Small intestine (tissue), 16 donors: ENCODE data around the gene CASKIN2. TPM values are rescaled to one million over a fixed set of nuclear protein-coding genes. Genes with fewer than 3 reads are reported as not detected.

Source experiments
- DNase-seq, 2 donors: peaks; one replicate each; pipeline versions ENCODE4 v3.0.0 to v3.0.0-alpha.2; 2013
- FAIRE-seq: peaks from 2 replicates; lab custom pipeline; 2012; peaks lifted over from hg19 to GRCh38; lab: Jason Lieb, UNC
- H3K27ac ChIP-seq, 3 donors: one replicate each; pipeline ENCODE4 v1.5.1; 2013; ENCODE audit warnings: low read length in 2 of 3, mild to moderate bottlenecking in 2 of 3, control low read depth in 1 of 3, inconsistent platforms in 1 of 3, low read depth in 1 of 3, moderate library complexity in 1 of 3
- H3K27me3 ChIP-seq, 3 donors: one replicate each; pipeline ENCODE4 v1.6.1; 2013; ENCODE audit warnings: low read length in 3 of 3, inconsistent platforms in 1 of 3; ENCODE audit not compliant: control insufficient read depth in 3 of 3, insufficient read depth in 3 of 3
- H3K36me3 ChIP-seq, 3 donors: one replicate each; pipeline ENCODE4 v1.6.1; 2013; ENCODE audit warnings: low read length in 3 of 3, inconsistent platforms in 1 of 3, low read depth in 1 of 3, mild to moderate bottlenecking in 1 of 3, moderate library complexity in 1 of 3; ENCODE audit not compliant: control insufficient read depth in 3 of 3, insufficient read depth in 2 of 3
- H3K4me1 ChIP-seq, 3 donors: one replicate each; pipeline ENCODE4 v1.6.1; 2013; ENCODE audit warnings: low read length in 2 of 3, inconsistent platforms in 1 of 3, low read depth in 1 of 3, mild to moderate bottlenecking in 1 of 3, moderate library complexity in 1 of 3; ENCODE audit not compliant: control insufficient read depth in 3 of 3, insufficient read depth in 2 of 3
- H3K4me3 ChIP-seq, 3 donors: one replicate each; pipeline ENCODE4 v1.5.1; 2013; ENCODE audit warnings: low read length in 3 of 3, control low read depth in 1 of 3, inconsistent platforms in 1 of 3, low read depth in 1 of 3, mild to moderate bottlenecking in 1 of 3, moderate library complexity in 1 of 3
- H3K9me3 ChIP-seq, 2 donors: one replicate each; pipeline ENCODE4 v1.6.1; 2013; ENCODE audit warnings: low read depth in 1 of 2, low read length in 1 of 2; ENCODE audit not compliant: control insufficient read depth in 2 of 2, insufficient read depth in 1 of 2
- WGBS, 3 donors: extraction: QIAGEN DNeasy Blood & Tissue Kit; methylation state at CpG; one replicate each; pipeline ENCODE4 v1.1.7; 2013; 5-methylcytosine and 5-hydroxymethylcytosine counted together
- long read RNA-seq, 10 donors: transcript quantifications; one replicate each; lab custom pipeline, GENCODE V29; 2026
- polyA plus RNA-seq, 4 donors: library from polyadenylated mRNA; stranded (reverse) in 3 of 4; unstranded in 1 of 4; fragments of 200-250 nt in 3 of 4; fragments of 120-200 nt in 1 of 4; gene quantifications; one replicate each; pipeline versions ENCODE4 v1.2.1 to v1.2.3, GENCODE V29; 2013
- donor health status: healthy with polysubstance abuse.
- donor health status: control.
- donor health status: control.
- donor health status: Bipolar disorder and iron deficiency.
- donor health status: healthy.

Gene CASKIN2
- 10 to 100 TPM in 2 of 4 donors, 1 to 10 TPM in 2; 7.6 to 15.6 (median 10.9) TPM for polyA plus RNA-seq
- long read RNA-seq, donor 1: 0 reads
- long read RNA-seq, donor 2, full-length matches to known transcripts: 1 of 210 reads
- long read RNA-seq, donor 2, partial matches to known transcripts: 200 of 210 reads
- long read RNA-seq, donor 2, other reads (novel, unspliced or antisense): 9 of 210 reads
- long read RNA-seq, donor 3: 0 reads
- long read RNA-seq, donor 4: 0 reads
- long read RNA-seq, donor 5: 0 reads
- long read RNA-seq, donor 6: 0 reads
- long read RNA-seq, donor 7, full-length matches to known transcripts: 1 of 8 reads
- long read RNA-seq, donor 7, partial matches to known transcripts: 7 of 8 reads
- long read RNA-seq, donor 7, other reads (novel, unspliced or antisense): 0 of 8 reads
- long read RNA-seq, donor 8, full-length matches to known transcripts: 1 of 1 reads
- long read RNA-seq, donor 8, partial matches to known transcripts: 0 of 1 reads
- long read RNA-seq, donor 8, other reads (novel, unspliced or antisense): 0 of 1 reads
- long read RNA-seq, donor 9: 0 reads
- long read RNA-seq, donor 10: 0 reads

- Histone ChIP-seq H3K27me3 (no peaks in the 10 kb centered on the region), H3K27ac (peak within 1 kb of the TSS; percentile 65 to 84 (median 72)), H3K4me1 (peaks cover 0 to 54% (median 2%) of the 10 kb centered on the region in 3 donors), H3K9me3 (no peaks in the 10 kb centered on the region), H3K36me3 (peaks cover 0 to 59% (median 5%) of the 10 kb centered on the region in 3 donors), H3K4me3 (peak within 1 kb of the TSS; percentile 64 to 95 (median 77))
- DNase-seq (peak; percentile 91 to 97), FAIRE-seq (no peak)
- 0 to 1% (median 1%) methylated on average over 57 to 78 of the region's 78 CpGs for WGBS, 3 donors
Measured at GRCh38 chr17:75515496-75516254, at the start of gene CASKIN2. Gene CASKIN2 (minus strand): TSS chr17:75515537. CDS start chr17:75513804, 1,733 bp downstream.

DNA sequence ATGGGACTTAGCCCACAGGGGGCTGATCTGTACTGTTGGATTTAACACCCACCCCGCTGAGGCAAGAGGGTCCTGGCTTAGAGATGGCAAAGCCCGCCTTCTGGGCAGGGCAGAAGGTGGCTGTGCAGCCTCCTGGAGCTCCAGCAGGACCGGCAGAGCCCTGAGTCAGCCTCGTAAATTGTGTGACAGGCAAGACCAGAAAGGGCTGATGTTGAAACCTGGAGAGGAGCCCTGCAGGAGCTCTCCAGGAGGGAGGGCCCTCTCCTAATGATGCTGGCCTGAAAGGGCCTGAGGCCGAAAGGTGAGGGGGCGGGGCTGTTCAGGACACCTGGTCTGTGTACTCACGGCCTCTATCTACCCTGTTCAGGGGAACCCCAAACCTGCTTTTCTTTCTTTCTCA lies 49.7 kb upstream of the CASKIN2 start:
- 71 to 90% (median 86%) methylated on average over 7 of the region's 7 CpGs for WGBS, 3 donors
- Histone ChIP-seq H3K36me3 (peaks cover 0 to 96% (median 41%) of the 10 kb centered on the region in 3 donors), H3K9me3 (no peaks in the 10 kb centered on the region), H3K27me3 (no peaks in the 10 kb centered on the region), H3K4me1 (no peaks in the 10 kb centered on the region), H3K4me3 (no peak overlapping the region), H3K27ac (no peak overlapping the region)
- no peak for DNase-seq
- no peak for FAIRE-seq

DNA sequence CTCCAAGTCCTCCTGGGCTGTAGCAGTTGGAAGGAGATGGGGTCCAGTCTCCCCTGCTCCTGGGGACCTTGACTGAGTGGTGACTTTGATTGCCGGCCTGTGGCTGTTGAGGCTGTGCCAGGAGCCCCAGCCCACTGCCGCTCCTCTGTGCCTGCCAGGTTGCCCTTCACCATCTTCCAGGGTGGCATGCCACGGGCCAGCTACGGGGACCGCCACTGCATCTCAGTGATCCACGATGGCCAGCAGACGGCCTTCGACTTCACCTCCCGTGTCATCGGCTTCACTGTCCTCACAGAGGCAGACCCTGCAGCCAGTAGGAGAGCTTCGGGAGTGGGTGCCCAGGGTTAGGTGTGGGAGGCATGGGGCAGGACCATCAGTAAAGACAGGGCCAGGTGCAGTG lies 48.9 kb upstream of the CASKIN2 start:
- WGBS, 3 donors: 94 to 95% (median 95%) methylated on average over 11 of the region's 11 CpGs

GRCh38 chr17:75563063-75563758 lies 47.9 kb upstream of the CASKIN2 start:
- no peak for FAIRE-seq
- 87 to 95% (median 94%) methylated on average over 25 to 28 of the region's 28 CpGs for WGBS, 3 donors
- Histone ChIP-seq H3K36me3 (peaks cover 0 to 96% (median 36%) of the 10 kb centered on the region in 3 donors), H3K27me3 (no peaks in the 10 kb centered on the region), H3K27ac (no peak overlapping the region), H3K4me1 (peaks cover 0 to 4% (median under 1%) of the 10 kb centered on the region in 3 donors), H3K9me3 (no peaks in the 10 kb centered on the region), H3K4me3 (no peak overlapping the region)
- no peak for DNase-seq

More for the DNA sequence above, 48.9 kb upstream of the CASKIN2 start:
- FAIRE-seq (no peak), DNase-seq (no peak)
- Histone ChIP-seq H3K4me1 (no peaks in the 10 kb centered on the region), H3K36me3 (peaks cover 0 to 96% (median 44%) of the 10 kb centered on the region in 3 donors), H3K27ac (no peak overlapping the region), H3K27me3 (no peaks in the 10 kb centered on the region), H3K9me3 (no peaks in the 10 kb centered on the region), H3K4me3 (no peak overlapping the region)

- FAIRE-seq (no peak), DNase-seq (no peak)
- 81 to 88% (median 82%) methylated on average over 5 of the region's 5 CpGs for WGBS, 3 donors
- no peak overlapping the region for H3K27ac ChIP-seq
- H3K4me1 ChIP-seq: peaks cover 0 to 16% (median 4%) of the 10 kb centered on the region in 3 donors
- no peaks in the 10 kb centered on the region for H3K27me3 ChIP-seq
- H3K9me3 ChIP-seq: no peaks in the 10 kb centered on the region
- peaks cover 0 to 94% (median 36%) of the 10 kb centered on the region in 3 donors for H3K36me3 ChIP-seq
- no peak overlapping the region for H3K4me3 ChIP-seq
Measured at GRCh38 chr17:75561927-75562603, 46.7 kb upstream of the CASKIN2 start.

GRCh38 chr17:75559958-75560533 lies 44.7 kb upstream of the CASKIN2 start:
- no peak for DNase-seq
- FAIRE-seq: no peak
- Histone ChIP-seq H3K4me1 (peaks cover 0 to 35% (median 6%) of the 10 kb centered on the region in 3 donors), H3K9me3 (no peaks in the 10 kb centered on the region), H3K27me3 (no peaks in the 10 kb centered on the region), H3K27ac (no peak overlapping the region), H3K36me3 (peaks cover 0 to 89% (median 26%) of the 10 kb centered on the region in 3 donors), H3K4me3 (no peak overlapping the region)
- 79 to 86% (median 80%) methylated on average over 9 of the region's 9 CpGs for WGBS, 3 donors

DNA sequence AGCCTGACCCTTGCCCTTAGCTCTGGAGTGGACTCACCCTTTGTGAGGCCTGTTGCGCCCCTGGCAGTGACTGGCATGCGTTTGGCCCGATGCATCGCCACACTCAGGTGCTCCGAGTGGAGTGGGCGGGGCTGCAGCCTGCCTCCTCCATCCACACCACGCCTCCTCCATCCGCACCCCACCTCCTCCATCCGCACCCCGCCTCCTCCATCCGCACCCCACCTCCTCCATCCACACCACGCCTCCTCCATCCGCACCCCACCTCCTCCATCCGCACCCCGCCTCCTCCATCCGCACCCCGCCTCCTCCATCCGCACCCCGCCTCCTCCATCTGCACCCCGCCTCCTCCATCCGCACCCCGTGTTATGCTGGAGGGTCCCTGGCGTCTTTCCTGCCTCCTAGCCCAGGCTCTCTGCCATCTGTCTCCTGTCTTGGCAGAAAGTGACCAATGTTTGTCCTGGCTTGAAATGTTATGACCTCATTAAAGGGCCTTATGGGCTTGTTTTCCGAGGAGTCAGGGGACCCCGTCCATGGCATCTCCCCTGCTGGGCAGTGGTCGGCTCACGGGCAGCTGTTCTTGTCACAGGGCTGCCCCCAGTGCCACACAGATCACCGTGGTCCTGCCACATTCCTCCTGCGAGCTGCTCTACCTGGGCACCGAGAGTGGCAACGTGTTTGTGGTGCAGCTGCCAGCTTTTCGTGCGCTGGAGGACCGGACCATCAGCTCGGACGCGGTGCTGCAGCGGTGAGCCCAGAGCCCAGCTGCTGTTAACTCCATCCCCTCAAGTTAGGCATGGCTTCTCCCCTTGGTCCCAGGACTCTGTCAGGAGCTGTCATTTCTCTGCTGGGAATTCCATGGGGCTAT lies 43.6 kb upstream of the CASKIN2 start:
- peaks cover 0 to 84% (median 18%) of the 10 kb centered on the region in 3 donors for H3K36me3 ChIP-seq
- no peak for FAIRE-seq
- 76 to 79% (median 79%) methylated on average over 24 to 36 of the region's 38 CpGs for WGBS, 3 donors
- H3K27ac ChIP-seq: peak overlapping the region in 1 of 3 donors; percentile 74
- H3K4me1 ChIP-seq: peaks cover 0 to 35% (median 6%) of the 10 kb centered on the region in 3 donors
- no peak overlapping the region for H3K4me3 ChIP-seq
- no peaks in the 10 kb centered on the region for H3K9me3 ChIP-seq
- no peaks in the 10 kb centered on the region for H3K27me3 ChIP-seq
- DNase-seq: no peak
